HEK293 (cell line): Measurements from ENCODE around the gene TRIM44.

Experiments
- CTCF ChIA-PET: fragments of 350-600 bp; formaldehyde crosslinking; extraction: SDS; loops from one replicate; lab custom pipeline; 2021; ENCODE audit warnings: antibody characterized with exemption; lab: Yijun Ruan, JAX
- POLR2A ChIA-PET: fragments of 300-600 bp; formaldehyde crosslinking; extraction: SDS; loops from one replicate; lab custom pipeline; 2020; ENCODE audit warnings: antibody characterized with exemption, inconsistent platforms; lab: Yijun Ruan, JAX
- H3K27ac ChIP-seq: fragments of 200-500 bp; sonication (Bioruptor generic); 2 replicates; pipeline ENCODE4 v1.5.1; 2014; ENCODE audit warnings: low read depth, low read length, control low read depth, inconsistent platforms; ENCODE audit errors: extremely low read depth
- H3K36me3 ChIP-seq, 2 experiments: fragments of 200-500 bp in 1 of 2; sonication (Bioruptor generic) in 1 of 2; 1 replicate in 1 of 2; 2 replicates in 1 of 2; pipeline ENCODE4 v1.5.1; 2014 to 2017; ENCODE audit warnings: inconsistent platforms in 2 of 2, low read length in 2 of 2; ENCODE audit not compliant: control insufficient read depth in 2 of 2, insufficient read depth in 1 of 2
- H3K4me1 ChIP-seq: fragments of 200-500 bp; sonication (Bioruptor generic); 2 replicates; pipeline ENCODE4 v1.5.1; 2014; ENCODE audit warnings: mild to moderate bottlenecking, low read length, inconsistent platforms; ENCODE audit not compliant: control insufficient read depth, insufficient read depth
- H3K4me3 ChIP-seq: 2 replicates; pipeline ENCODE4 v1.5.1; 2011; ENCODE audit warnings: low read depth, mild to moderate bottlenecking, control low read depth, low read length, moderate library complexity
- H3K9me3 ChIP-seq: fragments of 200-500 bp; sonication (Bioruptor generic); 2 replicates; pipeline ENCODE4 v1.5.1; 2014; ENCODE audit warnings: low read depth, low read length, inconsistent platforms; ENCODE audit not compliant: control insufficient read depth, insufficient read depth
- BCL11B ChIP-seq: fragments of 450-650 bp; formaldehyde crosslinking; IDR thresholded peaks from 2 replicates; pipeline ENCODE4 v1.5.1; 2016; ENCODE audit warnings: low read depth, missing biosample characterization, missing genetic modification characterization
- GFI1B ChIP-seq: fragments of 450-650 bp; formaldehyde crosslinking; IDR thresholded peaks from 2 replicates; pipeline ENCODE4 v1.5.1; 2016; ENCODE audit warnings: missing biosample characterization, missing genetic modification characterization
- GLIS2 ChIP-seq: fragments of 450-650 bp; formaldehyde crosslinking; IDR thresholded peaks from 2 replicates; pipeline ENCODE4 v1.5.1; 2016; ENCODE audit warnings: missing biosample characterization, missing genetic modification characterization
- HIC1 ChIP-seq: fragments of 450-650 bp; formaldehyde crosslinking; IDR thresholded peaks from 2 replicates; pipeline ENCODE4 v1.5.1; 2016; ENCODE audit warnings: missing biosample characterization, missing genetic modification characterization
- HOXA7 ChIP-seq: sonication (generic); formaldehyde crosslinking; IDR thresholded peaks from 2 replicates; pipeline ENCODE4 v1.8.1; 2022; ENCODE audit warnings: missing genetic modification reagents, borderline replicate concordance
- KLF8 ChIP-seq: fragments of 450-650 bp; formaldehyde crosslinking; IDR thresholded peaks from 2 replicates; pipeline ENCODE4 v1.5.1; 2016; ENCODE audit warnings: missing biosample characterization, missing genetic modification characterization
- REPIN1 ChIP-seq: fragments of 450-650 bp; formaldehyde crosslinking; IDR thresholded peaks from 2 replicates; pipeline ENCODE4 v1.5.1; 2017; ENCODE audit warnings: missing biosample characterization, missing genetic modification characterization, low read depth
- SP3 ChIP-seq: fragments of 450-650 bp; formaldehyde crosslinking; IDR thresholded peaks from 2 replicates; pipeline ENCODE4 v1.5.1; 2016; ENCODE audit warnings: missing biosample characterization, missing genetic modification characterization
- ZBTB11 ChIP-seq: fragments of 450-650 bp; formaldehyde crosslinking; conservative IDR thresholded peaks from 2 replicates; pipeline ENCODE4 v1.5.1; 2016; ENCODE audit warnings: low read depth, missing biosample characterization, missing genetic modification characterization
- ZBTB49 ChIP-seq: fragments of 450-650 bp; formaldehyde crosslinking; IDR thresholded peaks from 2 replicates; pipeline ENCODE4 v1.5.1; 2016; ENCODE audit warnings: missing biosample characterization, missing genetic modification characterization, low read depth
- ZNF140 ChIP-seq: fragments of 450-650 bp; formaldehyde crosslinking; IDR thresholded peaks from 2 replicates; pipeline ENCODE4 v1.5.1; 2016; ENCODE audit warnings: missing biosample characterization, missing genetic modification characterization
- ZNF175 ChIP-seq: fragments of 450-650 bp; formaldehyde crosslinking; IDR thresholded peaks from 2 replicates; pipeline ENCODE4 v1.5.1; 2016; ENCODE audit warnings: missing biosample characterization, missing genetic modification characterization
- ZNF24 ChIP-seq: fragments of 450-650 bp; formaldehyde crosslinking; IDR thresholded peaks from 2 replicates; pipeline ENCODE4 v1.5.1; 2016; ENCODE audit warnings: missing biosample characterization, missing genetic modification characterization
- ZNF274 ChIP-seq, 2 experiments: fragments of 200-500 bp in 1 of 2; fragments of 450-650 bp in 1 of 2; sonication (Bioruptor generic) in 1 of 2; formaldehyde crosslinking in 1 of 2; IDR thresholded peaks; 2 replicates each; pipeline versions ENCODE4 v1.5.1 to v1.6.1; 2014 to 2016; ENCODE audit warnings: borderline replicate concordance in 1 of 2, inconsistent platforms in 1 of 2, low read length in 1 of 2, missing biosample characterization in 1 of 2, missing genetic modification characterization in 1 of 2
- ZNF580 ChIP-seq: fragments of 450-650 bp; formaldehyde crosslinking; IDR thresholded peaks from 2 replicates; pipeline ENCODE4 v1.5.1; 2016; ENCODE audit warnings: missing biosample characterization, missing genetic modification characterization
- ZNF596 ChIP-seq: fragments of 450-650 bp; IDR thresholded peaks from 2 replicates; pipeline ENCODE4 v1.5.0; 2018; ENCODE audit warnings: missing biosample characterization, mild to moderate bottlenecking, missing genetic modification characterization, moderate library complexity
- ZNF621 ChIP-seq: fragments of 450-650 bp; formaldehyde crosslinking; IDR thresholded peaks from 2 replicates; pipeline ENCODE4 v1.5.1; 2017; ENCODE audit warnings: missing biosample characterization, missing genetic modification characterization
- ZSCAN23 ChIP-seq: fragments of 450-650 bp; formaldehyde crosslinking; IDR thresholded peaks from 2 replicates; pipeline ENCODE4 v1.5.1; 2016; ENCODE audit warnings: missing biosample characterization, missing genetic modification characterization
- TF ChIP-seq, protein P1 (sequence below): fragments of 450-650 bp; formaldehyde crosslinking; IDR thresholded peaks from 2 replicates; pipeline ENCODE4 v1.5.1; 2016; ENCODE audit warnings: missing biosample characterization, missing genetic modification characterization
- TF ChIP-seq, protein P2 (sequence below): fragments of 450-650 bp; IDR thresholded peaks from 2 replicates; pipeline ENCODE4 v1.5.1; 2018; ENCODE audit warnings: missing biosample characterization, missing genetic modification characterization

Gene TRIM44

GRCh38 chr11:35853971-35854370 lies 191.4 kb downstream of the TRIM44 start:
- ChIA-PET CTCF (no interaction called here), POLR2A (no interaction called here)
- TF ChIP-seq HIC1 (tag by site-specific recombination) (no peak), GFI1B (tag by site-specific recombination) (no peak), ZNF140 (tag by site-specific recombination) (no peak), KLF8 (no peak), ZSCAN23 (tag by site-specific recombination) (no peak), ZBTB11 (tag by site-specific recombination) (no peak), HOXA7 (CRISPR knock-in tag) (no peak), ZBTB49 (no peak), ZNF24 (no peak), ZNF596 (tag by site-specific recombination) (no peak), ZNF580 (tag by site-specific recombination) (no peak), ZNF175 (tag by site-specific recombination) (no peak)
- H3K36me3 ChIP-seq, result no peaks in the 10 kb centered on the region
- no peaks in the 10 kb centered on the region for H3K4me1 ChIP-seq
- no peak overlapping the region for H3K4me3 ChIP-seq
- no peaks in the 10 kb centered on the region for H3K9me3 ChIP-seq
- H3K27ac ChIP-seq, result no peak overlapping the region

GRCh38 chr11:35855671-35856070 lies 193.1 kb downstream of the TRIM44 start:
- H3K4me1 ChIP-seq, result no peaks in the 10 kb centered on the region
- H3K4me3 ChIP-seq, result no peak overlapping the region
- no peaks in the 10 kb centered on the region for H3K9me3 ChIP-seq
- H3K27ac ChIP-seq, result no peak overlapping the region
- no peaks in the 10 kb centered on the region for H3K36me3 ChIP-seq
- CTCF ChIA-PET, result no interaction called here
- TF ChIP-seq REPIN1 (no peak), GLIS2 (no peak), ZNF274 (IDR thresholded peaks at IDR 0.05; ENCODE audit: low read length) (no peak), ZNF274 (tag by site-specific recombination; IDR thresholded peaks at IDR 0.05; ENCODE audit: borderline replicate concordance) (no peak), SP3 (tag by site-specific recombination) (no peak), ZNF621 (tag by site-specific recombination) (no peak), BCL11B (tag by site-specific recombination) (no peak)
- TF ChIP-seq, protein P1, sequence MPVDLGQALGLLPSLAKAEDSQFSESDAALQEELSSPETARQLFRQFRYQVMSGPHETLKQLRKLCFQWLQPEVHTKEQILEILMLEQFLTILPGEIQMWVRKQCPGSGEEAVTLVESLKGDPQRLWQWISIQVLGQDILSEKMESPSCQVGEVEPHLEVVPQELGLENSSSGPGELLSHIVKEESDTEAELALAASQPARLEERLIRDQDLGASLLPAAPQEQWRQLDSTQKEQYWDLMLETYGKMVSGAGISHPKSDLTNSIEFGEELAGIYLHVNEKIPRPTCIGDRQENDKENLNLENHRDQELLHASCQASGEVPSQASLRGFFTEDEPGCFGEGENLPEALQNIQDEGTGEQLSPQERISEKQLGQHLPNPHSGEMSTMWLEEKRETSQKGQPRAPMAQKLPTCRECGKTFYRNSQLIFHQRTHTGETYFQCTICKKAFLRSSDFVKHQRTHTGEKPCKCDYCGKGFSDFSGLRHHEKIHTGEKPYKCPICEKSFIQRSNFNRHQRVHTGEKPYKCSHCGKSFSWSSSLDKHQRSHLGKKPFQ, result no peak
- TF ChIP-seq, protein P2, sequence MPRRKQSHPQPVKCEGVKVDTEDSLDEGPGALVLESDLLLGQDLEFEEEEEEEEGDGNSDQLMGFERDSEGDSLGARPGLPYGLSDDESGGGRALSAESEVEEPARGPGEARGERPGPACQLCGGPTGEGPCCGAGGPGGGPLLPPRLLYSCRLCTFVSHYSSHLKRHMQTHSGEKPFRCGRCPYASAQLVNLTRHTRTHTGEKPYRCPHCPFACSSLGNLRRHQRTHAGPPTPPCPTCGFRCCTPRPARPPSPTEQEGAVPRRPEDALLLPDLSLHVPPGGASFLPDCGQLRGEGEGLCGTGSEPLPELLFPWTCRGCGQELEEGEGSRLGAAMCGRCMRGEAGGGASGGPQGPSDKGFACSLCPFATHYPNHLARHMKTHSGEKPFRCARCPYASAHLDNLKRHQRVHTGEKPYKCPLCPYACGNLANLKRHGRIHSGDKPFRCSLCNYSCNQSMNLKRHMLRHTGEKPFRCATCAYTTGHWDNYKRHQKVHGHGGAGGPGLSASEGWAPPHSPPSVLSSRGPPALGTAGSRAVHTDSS (tag by site-specific recombination), result no peak
- POLR2A ChIA-PET, result no interaction called here
